SU-DHL-6 (cell line): Measurements from ENCODE around the gene CRYAB.

Experiments
- CTCF ChIP-seq: fragments of 200-600 bp; sonication (generic); IDR thresholded peaks from one replicate; pipeline ENCODE4 v1.5.1; 2017; ENCODE audit warnings: antibody characterized with exemption, mild to moderate bottlenecking, low read length, moderate library complexity; ENCODE audit not compliant: insufficient read depth, poor library complexity, severe bottlenecking
- EZH2phosphoT487 ChIP-seq: fragments of 200-600 bp; sonication (generic), shearing (Covaris generic); conservative IDR thresholded peaks from 2 replicates; pipeline ENCODE4 v1.6.1; 2018; ENCODE audit warnings: mild to moderate bottlenecking, antibody characterized with exemption, low read length, moderate library complexity, mixed read lengths

GRCh38 chr11:111905411-111905810, 6.2 kb downstream of the CRYAB start:
- TF ChIP-seq CTCF, result no peak
- TF ChIP-seq EZH2phosphoT487, result no peak
